Measurements from ENCODE around the gene SCTR. TPM values are rescaled to one million over a fixed set of nuclear protein-coding genes. Genes with fewer than 3 reads are reported as not detected.

SCTR gene
- total RNA-seq, 1 experiment from 2014 or later, result not detected

- no TSS peak for BruUV-seq (replicated peaks)
- ChIA-PET CTCF (interaction anchor here (1.4 to 8.0 kb wide), 4 partner anchors 15 to 307 kb away, joined by 3 to 124 read pairs (median 70); no protein-coding TSS in a partner anchor), POLR2A (no interaction called here)
- no peak for DNase-seq (ENCODE audit: unreplicated experiment)
- Mint-ChIP-seq H3K4me3 (ENCODE audit: unreplicated experiment) (no peak overlapping the region), H3K9me3 (ENCODE audit: unreplicated experiment) (no peaks in the 10 kb centered on the region), H3K4me1 (ENCODE audit: insufficient read depth, unreplicated experiment) (peaks cover 13% of the 10 kb centered on the region), H3K27ac (ENCODE audit: low read depth, unreplicated experiment) (no peak overlapping the region), H3K36me3 (ENCODE audit: insufficient read depth, unreplicated experiment) (no peaks in the 10 kb centered on the region), H3K27me3 (ENCODE audit: insufficient read depth, unreplicated experiment) (no peaks in the 10 kb centered on the region)
- intact Hi-C loops (cut with micrococcal nuclease), result no loop called here
- TF ChIP-seq CTCF (IDR thresholded peaks at IDR 0.05; ENCODE audit: unreplicated experiment), result no peak
These were observed 42.5 kb downstream of the SCTR start for GRCh38 chr2:119481501-119482455.

GRCh38 chr2:119480718-119481142 lies 43.6 kb downstream of the SCTR start:
- no peak for TF ChIP-seq CTCF (IDR thresholded peaks at IDR 0.05; ENCODE audit: unreplicated experiment)
- ChIA-PET CTCF (interaction anchor here (0.8 to 8.0 kb wide), 10 partner anchors 14 to 1462 kb away, joined by 3 to 124 read pairs (median 4); no protein-coding TSS in a partner anchor), POLR2A (no interaction called here)
- intact Hi-C loops (cut with micrococcal nuclease), result no loop called here
- DNase-seq (ENCODE audit: unreplicated experiment), result no peak
- no peak overlapping the region for H3K27ac Mint-ChIP-seq (ENCODE audit: low read depth, unreplicated experiment)
- no peaks in the 10 kb centered on the region for H3K36me3 Mint-ChIP-seq (ENCODE audit: insufficient read depth, unreplicated experiment)
- no peaks in the 10 kb centered on the region for H3K9me3 Mint-ChIP-seq (ENCODE audit: unreplicated experiment)
- no peaks in the 10 kb centered on the region for H3K27me3 Mint-ChIP-seq (ENCODE audit: insufficient read depth, unreplicated experiment)
- H3K4me3 Mint-ChIP-seq (ENCODE audit: unreplicated experiment), result no peak overlapping the region
- peaks cover 9% of the 10 kb centered on the region for H3K4me1 Mint-ChIP-seq (ENCODE audit: insufficient read depth, unreplicated experiment)
- BruUV-seq (replicated peaks), result no TSS peak

GRCh38 chr2:119480184-119480583 lies 44.1 kb downstream of the SCTR start:
- H3K36me3 Mint-ChIP-seq (ENCODE audit: insufficient read depth, unreplicated experiment), result no peaks in the 10 kb centered on the region
- H3K27ac Mint-ChIP-seq (ENCODE audit: low read depth, unreplicated experiment), result no peak overlapping the region
- H3K4me1 Mint-ChIP-seq (ENCODE audit: insufficient read depth, unreplicated experiment), result peaks cover 5% of the 10 kb centered on the region
- no peaks in the 10 kb centered on the region for H3K9me3 Mint-ChIP-seq (ENCODE audit: unreplicated experiment)
- no peak overlapping the region for H3K4me3 Mint-ChIP-seq (ENCODE audit: unreplicated experiment)
- POLR2A ChIA-PET, result no interaction called here
- H3K27me3 Mint-ChIP-seq (ENCODE audit: insufficient read depth, unreplicated experiment), result no peaks in the 10 kb centered on the region
- BruUV-seq (replicated peaks), result no TSS peak
- no peak for DNase-seq (ENCODE audit: unreplicated experiment)
- intact Hi-C loops (cut with micrococcal nuclease), result no loop called here
- CTCF ChIA-PET, result interaction anchor here (0.5 to 8.0 kb wide), 11 partner anchors 13 to 695 kb away, joined by 3 to 124 read pairs (median 4); no protein-coding TSS in a partner anchor
- no peak for TF ChIP-seq CTCF (IDR thresholded peaks at IDR 0.05; ENCODE audit: unreplicated experiment)

- TF ChIP-seq CTCF (IDR thresholded peaks at IDR 0.05; ENCODE audit: unreplicated experiment), result no peak
- intact Hi-C loops (cut with micrococcal nuclease), result loop anchor here (5.0 kb wide), 2 partner anchors 467 to 597 kb away; no protein-coding TSS in a partner anchor
- DNase-seq (ENCODE audit: unreplicated experiment), result no peak
- CTCF ChIA-PET, result interaction anchor here (1.4 to 8.0 kb wide), 4 partner anchors 12 to 182 kb away, joined by 3 to 124 read pairs (median 70); no protein-coding TSS in a partner anchor
- H3K27me3 Mint-ChIP-seq (ENCODE audit: insufficient read depth, unreplicated experiment), result no peaks in the 10 kb centered on the region
- H3K4me3 Mint-ChIP-seq (ENCODE audit: unreplicated experiment), result no peak overlapping the region
- POLR2A ChIA-PET, result interaction anchor here (0.6 kb wide), 2 partner anchors 74 to 149 kb away, joined by 3 read pairs; no protein-coding TSS in a partner anchor
- BruUV-seq (replicated peaks), result no TSS peak
- no peaks in the 10 kb centered on the region for H3K36me3 Mint-ChIP-seq (ENCODE audit: insufficient read depth, unreplicated experiment)
- H3K4me1 Mint-ChIP-seq (ENCODE audit: insufficient read depth, unreplicated experiment), result peaks cover 5% of the 10 kb centered on the region
- H3K27ac Mint-ChIP-seq (ENCODE audit: low read depth, unreplicated experiment), result no peak overlapping the region
- no peaks in the 10 kb centered on the region for H3K9me3 Mint-ChIP-seq (ENCODE audit: unreplicated experiment)
These were observed 45.3 kb downstream of the SCTR start for GRCh38 chr2:119478978-119479295.
